HG03432 (cell line): ENCODE results near the gene GPAT3.
"Not testable (repeated sequence)": the region's sequence is repeated elsewhere in the genome, so short reads cannot be mapped to it uniquely, and the experiment has no call there.

Source experiments
- ATAC-seq: cut with Tn5 transposase; IDR thresholded peaks from one replicate; pipeline ENCODE4 v1.9.1; 2021; ENCODE audit warnings: mild to moderate bottlenecking, moderate library complexity; ENCODE audit not compliant: unreplicated experiment

GPAT3 gene

DNA sequence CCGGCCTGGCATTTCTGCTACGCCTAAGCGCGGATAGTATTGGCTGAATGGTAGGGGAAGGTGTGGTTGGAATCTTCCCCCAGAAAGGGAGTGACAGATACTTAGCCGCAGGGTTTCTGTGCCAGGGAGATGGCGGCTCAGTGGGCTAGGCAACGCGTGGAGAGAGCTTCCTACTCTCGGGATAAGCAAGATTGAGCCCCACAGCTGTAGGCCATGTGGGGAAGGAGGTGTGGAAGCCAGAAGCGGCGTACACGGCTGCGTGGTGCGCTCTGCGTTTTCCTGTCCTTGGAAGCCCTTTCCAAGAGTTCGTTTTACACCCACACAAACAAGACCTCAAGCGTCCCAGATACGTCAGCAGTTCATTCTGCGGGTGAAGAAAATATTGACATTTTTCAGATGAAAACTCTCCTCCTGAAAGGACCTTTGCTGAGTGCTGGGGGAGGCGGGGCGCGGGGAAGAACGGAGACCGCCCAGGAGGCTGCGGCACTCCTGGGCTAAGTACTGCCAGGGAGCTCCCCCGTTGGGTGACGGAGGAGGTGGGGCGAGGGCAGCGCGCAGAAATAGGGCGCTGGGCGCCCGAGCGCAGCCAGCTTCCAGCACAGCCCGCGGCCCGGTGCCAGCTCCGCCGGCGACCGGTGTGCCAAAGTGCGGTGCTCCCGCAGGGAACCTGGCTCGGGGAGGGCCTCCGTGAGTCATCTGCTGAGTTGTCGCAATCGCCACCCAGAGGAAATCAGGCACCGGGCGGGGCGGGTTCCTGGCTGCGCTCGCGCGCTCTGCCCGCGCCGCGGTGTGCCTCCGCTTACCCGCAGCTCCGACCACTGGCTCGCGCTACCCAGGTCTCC lies at the start of gene GPAT3:
Gene GPAT3, plus strand, starts transcription at position 589 of the 842 bp plus-strand sequence. CDS start 515 bp downstream, outside the sequence.
- ATAC-seq = peak; percentile 87

- no peak for ATAC-seq
These were observed 49.3 kb upstream of the GPAT3 start for GRCh38 chr4:83486457-83487129.

DNA sequence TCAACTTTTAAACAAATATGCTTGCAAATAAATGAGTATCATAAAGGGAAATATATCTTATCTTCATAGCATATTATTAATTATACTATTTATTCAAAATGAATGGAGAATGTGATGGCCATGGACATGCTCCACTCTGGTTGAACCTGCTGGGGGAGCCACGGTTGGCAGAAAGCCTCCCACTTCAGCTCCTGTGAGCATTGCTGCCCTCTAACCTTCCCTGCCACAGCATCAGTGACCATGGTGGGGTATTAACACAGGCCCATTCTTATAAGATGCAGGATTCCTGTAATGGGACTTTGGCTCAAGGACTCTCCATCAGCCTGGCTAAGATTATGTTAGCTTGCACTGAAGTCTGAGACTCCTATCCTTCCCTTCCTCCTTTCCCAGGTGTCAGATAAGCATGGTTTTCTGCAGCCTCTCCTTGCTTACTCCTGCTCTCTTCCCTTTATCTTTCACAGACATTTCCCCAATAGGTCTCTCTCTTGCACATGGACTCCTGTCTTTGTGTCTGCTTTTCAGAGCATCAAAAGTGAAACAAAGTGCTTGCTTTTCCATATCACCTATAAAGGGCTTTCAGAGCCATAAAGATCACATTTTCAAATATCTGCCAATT lies 46.1 kb upstream of the GPAT3 start:
- ATAC-seq = no peak

DNA sequence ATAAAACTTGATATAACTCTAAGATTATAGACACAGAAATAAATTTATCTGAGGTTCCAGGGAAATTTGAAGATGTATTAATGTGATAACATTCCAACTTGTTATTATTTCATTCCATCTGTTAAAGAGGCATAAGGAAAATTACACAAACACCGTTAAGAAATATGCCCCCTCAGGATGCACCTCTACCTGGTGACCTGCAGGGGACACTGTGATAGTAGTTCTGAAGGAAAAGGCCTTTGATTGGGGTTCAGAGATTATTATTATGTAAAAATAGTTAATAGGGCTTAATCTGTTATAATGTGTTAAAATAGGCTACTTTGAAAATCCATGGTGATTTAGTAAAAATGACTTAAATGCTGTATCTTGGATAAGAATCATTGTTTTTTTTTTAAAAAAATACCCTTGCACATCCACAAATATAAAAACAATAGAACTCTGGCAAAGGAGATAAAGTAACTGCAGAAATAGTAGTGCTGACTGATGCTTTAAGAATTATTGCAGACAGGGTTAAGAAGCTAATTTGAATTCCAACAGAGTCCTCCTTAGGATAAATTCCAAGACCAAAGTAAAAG lies 44.9 kb upstream of the GPAT3 start:
- peak; percentile 85 for ATAC-seq

DNA sequence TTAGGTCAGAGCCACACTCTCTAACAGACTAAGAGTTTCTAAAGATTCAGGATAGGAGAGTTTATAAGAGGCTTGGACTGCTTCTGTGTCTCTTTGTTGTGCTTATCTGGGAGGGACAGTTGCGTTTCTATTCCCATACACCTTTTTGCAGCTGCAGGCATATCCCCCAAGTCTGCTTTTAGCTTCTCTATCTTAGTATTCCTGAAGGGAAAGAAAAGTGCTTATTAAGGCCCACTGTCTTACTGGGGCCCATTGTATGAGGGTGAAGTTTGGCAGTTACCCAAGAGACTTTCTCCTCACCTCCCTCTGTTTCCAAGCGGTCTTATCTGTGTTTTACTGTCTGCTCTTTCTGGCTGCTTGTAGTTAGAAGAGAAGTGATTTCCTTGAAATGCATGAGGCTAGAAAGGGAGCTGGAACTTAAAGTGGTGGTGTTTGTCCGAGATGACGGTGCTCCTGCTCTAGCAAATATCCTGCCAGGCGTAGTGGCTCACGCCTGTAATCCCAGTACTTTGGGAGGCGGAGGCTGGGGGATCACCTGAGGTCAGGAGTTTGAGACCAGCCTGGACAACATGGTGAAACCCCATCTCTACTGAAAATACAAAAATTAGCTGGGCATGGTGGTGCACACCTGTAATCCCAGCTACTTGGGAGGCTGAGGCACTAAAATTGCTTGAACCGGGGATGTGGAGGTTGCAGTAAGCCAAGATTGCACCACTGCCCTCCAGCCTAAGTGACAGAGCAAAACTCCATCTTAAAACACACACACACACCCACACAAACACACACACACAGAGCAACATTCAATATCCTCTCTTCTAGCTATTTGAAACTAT lies 39.6 kb upstream of the GPAT3 start:
- ATAC-seq = not testable (repeated sequence)

GRCh38 chr4:83498187-83498586 lies 37.7 kb upstream of the GPAT3 start:
- no peak for ATAC-seq

- ATAC-seq = not testable (repeated sequence)
These were observed 34.2 kb upstream of the GPAT3 start for GRCh38 chr4:83501671-83502070.

DNA sequence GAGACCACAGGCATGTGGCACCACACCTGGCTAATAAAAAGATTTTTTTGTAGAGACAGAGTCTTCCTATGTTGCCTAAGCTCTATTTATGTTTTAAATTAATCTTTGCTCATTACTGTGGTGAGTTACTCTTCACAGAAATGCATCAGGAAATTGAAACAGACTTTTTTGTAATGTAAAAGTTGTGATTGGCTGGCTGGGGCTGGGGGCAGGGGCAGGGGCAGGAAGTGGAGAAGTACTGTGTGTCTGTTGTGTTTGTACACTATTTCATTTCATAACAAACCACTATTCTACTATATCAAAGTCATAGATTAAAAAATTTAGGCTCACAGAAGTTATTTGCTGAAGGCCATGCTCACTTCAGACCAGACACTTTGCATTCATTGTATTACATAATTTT lies 31.9 kb upstream of the GPAT3 start:
- ATAC-seq = no peak

DNA sequence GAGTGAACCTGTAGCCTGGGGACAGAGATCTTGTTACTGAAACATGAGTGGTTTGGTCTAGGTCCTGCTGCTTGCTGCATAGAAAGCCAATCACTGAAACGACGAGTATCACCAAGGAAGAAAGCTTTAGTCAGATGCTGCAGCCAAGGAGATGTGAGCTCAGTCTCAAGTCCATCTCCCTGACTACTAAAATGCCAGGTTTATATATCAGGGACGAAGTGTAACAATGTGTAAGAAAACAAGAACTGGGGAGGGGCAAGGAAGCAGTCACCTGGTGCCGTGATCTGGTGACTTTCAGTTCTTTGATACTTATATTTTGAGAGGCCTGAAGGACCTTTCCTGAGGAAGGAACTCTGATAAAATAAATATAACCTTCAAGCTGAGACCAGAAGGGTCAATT lies 31.4 kb upstream of the GPAT3 start:
- no peak for ATAC-seq

- no peak for ATAC-seq
These were observed 30.9 kb upstream of the GPAT3 start for GRCh38 chr4:83504996-83505395.

DNA sequence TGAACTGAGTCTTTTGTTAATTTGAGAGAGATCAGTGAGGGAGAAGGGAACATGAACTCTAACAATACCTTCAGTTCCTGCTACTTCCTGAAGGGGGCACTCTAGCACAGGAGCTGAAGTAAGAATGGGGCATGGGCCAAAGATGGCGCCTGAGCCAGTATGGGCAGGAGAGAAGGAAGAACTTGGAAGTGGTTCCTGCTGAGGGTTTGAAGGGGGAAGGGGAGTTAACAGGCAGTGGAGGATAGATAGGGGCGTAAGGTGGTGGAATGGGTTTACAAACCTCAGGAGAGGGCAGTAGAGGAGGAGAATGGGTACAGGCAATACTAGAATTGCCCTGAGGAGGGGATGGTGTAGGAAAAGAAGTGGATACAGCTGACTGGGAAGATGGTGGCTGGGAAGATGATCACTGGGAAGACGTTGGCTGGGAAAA lies 26.7 kb upstream of the GPAT3 start:
- not testable (repeated sequence) for ATAC-seq

DNA sequence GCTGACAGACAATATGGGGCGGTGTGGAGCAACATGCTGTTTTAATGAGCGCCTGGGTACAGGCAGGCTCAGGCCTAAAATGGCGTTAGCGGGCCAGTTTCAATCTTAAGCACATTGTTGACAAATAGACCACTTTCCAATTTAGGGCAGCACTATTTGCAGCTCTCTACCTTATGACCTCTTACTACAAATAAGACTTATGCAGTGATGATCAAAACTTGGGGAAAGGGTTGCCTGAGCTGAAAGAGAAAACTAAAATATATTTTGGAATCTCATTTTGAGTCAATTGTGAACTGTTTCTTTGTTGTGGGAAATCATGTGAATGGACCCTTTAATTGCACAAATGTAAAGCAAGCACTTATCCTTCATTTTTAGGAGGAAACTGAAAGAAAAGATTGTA lies 25.5 kb upstream of the GPAT3 start:
- peak; percentile 70 for ATAC-seq

DNA sequence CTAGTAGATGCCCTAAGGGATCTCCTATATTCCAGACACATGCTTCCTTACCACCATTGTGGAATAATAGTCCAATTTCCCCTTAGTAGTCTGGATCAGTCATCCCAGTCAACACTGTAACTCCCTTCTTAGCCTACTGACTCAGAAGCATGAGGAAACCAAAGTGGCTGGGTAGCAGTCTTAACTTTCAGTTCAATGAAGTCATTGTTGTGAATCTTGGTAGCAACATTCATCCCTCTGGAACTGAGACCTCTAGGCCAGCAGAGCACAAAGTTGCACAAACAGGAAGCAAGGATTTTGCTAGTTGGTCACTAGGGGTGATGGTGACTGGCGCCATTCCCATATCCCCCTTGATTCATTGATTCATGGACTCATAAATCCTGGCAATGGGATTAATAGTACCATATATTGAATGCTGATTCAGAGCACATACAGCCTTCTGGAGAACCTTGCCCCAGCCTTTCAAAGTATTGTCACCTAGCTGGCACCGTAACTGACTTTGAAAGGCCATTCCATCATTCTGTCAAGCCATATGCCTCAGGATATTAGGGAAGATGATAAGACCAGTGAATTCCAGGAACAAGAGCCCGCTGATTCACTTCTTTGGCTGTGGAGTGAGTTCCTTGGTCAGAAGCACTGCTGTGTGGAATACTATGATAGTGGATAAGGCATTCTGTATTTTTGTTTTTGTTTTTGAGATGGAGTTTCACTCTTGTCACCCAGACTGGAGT lies 19.7 kb upstream of the GPAT3 start:
- ATAC-seq = no peak

GRCh38 chr4:83522239-83522638 lies 13.7 kb upstream of the GPAT3 start:
- no peak for ATAC-seq

GRCh38 chr4:83527671-83528070 lies 8.2 kb upstream of the GPAT3 start:
- ATAC-seq = no peak

GRCh38 chr4:83536362-83537272 lies 709 bp downstream of the GPAT3 start:
- peak; percentile 25 for ATAC-seq

DNA sequence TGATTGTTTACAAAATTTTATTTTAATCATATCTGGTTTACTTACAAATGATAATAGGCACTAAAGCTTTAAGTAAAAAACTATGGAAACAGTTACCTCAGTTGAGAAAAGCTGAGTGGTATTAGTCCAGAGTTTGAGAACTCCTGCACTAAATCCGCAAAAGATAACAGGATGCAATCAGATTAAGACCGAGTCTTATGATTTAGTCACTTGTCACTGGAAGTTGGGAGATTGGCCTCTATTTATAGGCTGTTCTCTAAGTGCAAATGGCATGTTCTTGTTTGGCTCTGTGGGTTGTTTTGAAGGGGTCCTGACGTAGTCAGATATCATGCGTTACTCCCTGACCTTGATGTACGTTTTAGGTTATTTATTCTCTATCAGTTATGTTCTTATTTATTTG lies 6.3 kb downstream of the GPAT3 start:
- ATAC-seq = no peak

DNA sequence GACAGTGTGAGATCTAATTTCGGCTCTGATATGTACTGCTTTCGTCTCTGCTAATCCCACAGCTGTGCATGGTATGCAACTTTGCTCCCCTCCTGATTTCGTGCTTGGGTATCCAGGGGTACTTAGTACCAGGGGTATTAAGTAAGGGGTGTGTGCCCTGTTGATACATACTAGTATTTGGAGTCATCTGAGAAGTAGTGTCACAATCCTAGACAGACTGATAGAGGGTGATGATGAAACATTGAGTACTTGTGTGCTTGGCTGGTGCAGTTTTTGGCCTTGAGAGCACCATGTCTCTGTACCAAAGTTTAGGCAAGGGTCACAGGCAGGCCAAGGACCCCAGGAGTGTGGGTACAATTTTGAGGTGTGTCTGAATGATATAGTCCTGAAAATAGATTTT lies 10.9 kb downstream of the GPAT3 start:
- ATAC-seq = no peak
